DOHH2 (cell line): ENCODE data around the gene PSMD8.
A peak's percentile ranks its signal among the peaks of the same experiment; 100 is the strongest.

Experiments used
- H3F3A ChIP-seq: fragments of 200-600 bp; sonication (generic), shearing (Covaris generic); 2 replicates; pipeline ENCODE4 v1.6.0; 2016; ENCODE audit warnings: antibody characterized with exemption, mild to moderate bottlenecking; ENCODE audit not compliant: control insufficient read depth, insufficient read depth
- H3K27ac ChIP-seq: fragments of 200-600 bp; sonication (generic); 2 replicates; pipeline ENCODE4 v1.5.1; 2014; ENCODE audit warnings: low read depth, mild to moderate bottlenecking, low read length, moderate library complexity
- H3K27me3 ChIP-seq: fragments of 200-600 bp; sonication (generic); 2 replicates; pipeline ENCODE4 v1.6.1; 2014; ENCODE audit warnings: mild to moderate bottlenecking, low read length, mixed read lengths; ENCODE audit not compliant: control insufficient read depth
- H3K36me3 ChIP-seq: fragments of 200-600 bp; sonication (generic); 2 replicates; pipeline ENCODE4 v1.6.1; 2014; ENCODE audit warnings: mild to moderate bottlenecking, low read length, moderate library complexity, mixed read lengths; ENCODE audit not compliant: control insufficient read depth
- H3K4me1 ChIP-seq: fragments of 200-600 bp; sonication (generic); 2 replicates; pipeline ENCODE4 v1.6.1; 2014; ENCODE audit warnings: mild to moderate bottlenecking, low read length, mixed read lengths; ENCODE audit not compliant: control insufficient read depth
- H3K4me2 ChIP-seq: fragments of 200-600 bp; sonication (generic); 2 replicates; pipeline ENCODE4 v1.6.0; 2014; ENCODE audit warnings: mild to moderate bottlenecking, low read length, moderate library complexity
- H3K4me3 ChIP-seq: fragments of 200-600 bp; sonication (generic); 2 replicates; pipeline ENCODE4 v1.5.1; 2014; ENCODE audit warnings: mild to moderate bottlenecking, low read length, mixed read lengths
- H3K79me2 ChIP-seq: fragments of 200-600 bp; sonication (generic); 2 replicates; pipeline ENCODE4 v1.6.1; 2014; ENCODE audit warnings: mild to moderate bottlenecking, low read length, mixed read lengths; ENCODE audit not compliant: control insufficient read depth
- H3K9me2 ChIP-seq: fragments of 200-600 bp; sonication (generic); replicated peaks from 2 replicates; pipeline ENCODE4 v1.6.1; 2014; ENCODE audit warnings: mild to moderate bottlenecking, low read length, mixed read lengths; ENCODE audit not compliant: control insufficient read depth
- H3K9me3 ChIP-seq: fragments of 200-600 bp; sonication (generic); 2 replicates; pipeline ENCODE4 v1.6.1; 2014; ENCODE audit warnings: antibody characterized with exemption, low read length, mixed read lengths; ENCODE audit not compliant: control insufficient read depth, insufficient read depth
- H4K20me1 ChIP-seq: fragments of 200-600 bp; sonication (generic); 2 replicates; pipeline ENCODE4 v1.6.0; 2014; ENCODE audit warnings: low read depth, mild to moderate bottlenecking, antibody characterized with exemption, low read length, moderate library complexity; ENCODE audit not compliant: control insufficient read depth, insufficient read depth
- CTCF ChIP-seq: fragments of 200-600 bp; sonication (generic); IDR thresholded peaks from one replicate; pipeline ENCODE4 v1.5.1; 2014; ENCODE audit warnings: antibody characterized with exemption, mild to moderate bottlenecking, low read depth, low read length; ENCODE audit not compliant: poor library complexity, severe bottlenecking
- EZH2phosphoT487 ChIP-seq: fragments of 200-600 bp; sonication (generic); IDR thresholded peaks from 2 replicates; pipeline ENCODE4 v1.6.1; 2017; ENCODE audit warnings: borderline replicate concordance, mild to moderate bottlenecking, antibody characterized with exemption, low read length, moderate library complexity, mixed read lengths

PSMD8 gene

GRCh38 chr19:38373907-38374331, 452 bp upstream of the PSMD8 start:
- H3K4me2 ChIP-seq: peak overlapping the region; percentile 99
- H3K9me2 ChIP-seq: no peaks in the 10 kb centered on the region
- no peaks in the 10 kb centered on the region for H3F3A ChIP-seq
- no peaks in the 10 kb centered on the region; the same call in 1 of the 2 replicates for H4K20me1 ChIP-seq
- 0 out of 2 replicates have a peak overlapping the region, but pooled peaks have one; percentile 33 for H3K27ac ChIP-seq
- TF ChIP-seq EZH2phosphoT487 (no peak), CTCF (no peak)
- H3K27me3 ChIP-seq: no peaks in the 10 kb centered on the region; the same call in none of the 2 replicates
- H3K36me3 ChIP-seq: peaks cover 26% of the 10 kb centered on the region
- H3K4me1 ChIP-seq: peaks cover 18% of the 10 kb centered on the region
- peaks cover 36% of the 10 kb centered on the region for H3K79me2 ChIP-seq
- no peaks in the 10 kb centered on the region for H3K9me3 ChIP-seq
- H3K4me3 ChIP-seq: peak overlapping the region; percentile 96

GRCh38 chr19:38375098-38375493, 725 bp downstream of the PSMD8 start:
- Histone ChIP-seq H3K9me2 (no peaks in the 10 kb centered on the region), H3K4me1 (peaks cover 18% of the 10 kb centered on the region), H3K4me3 (peak overlapping the region; percentile 96), H3K79me2 (peaks cover 42% of the 10 kb centered on the region), H3K27ac (peak overlapping the region; percentile 56), H3K36me3 (peaks cover 34% of the 10 kb centered on the region), H3K9me3 (no peaks in the 10 kb centered on the region), H4K20me1 (no peaks in the 10 kb centered on the region; the same call in 1 of the 2 replicates), H3F3A (no peaks in the 10 kb centered on the region), H3K4me2 (peak overlapping the region; percentile 85), H3K27me3 (no peaks in the 10 kb centered on the region; the same call in none of the 2 replicates)
- TF ChIP-seq EZH2phosphoT487 (no peak), CTCF (no peak)

GRCh38 chr19:38375748-38376147, 1.4 kb downstream of the PSMD8 start:
- Histone ChIP-seq H3K9me3 (no peaks in the 10 kb centered on the region), H3K9me2 (no peaks in the 10 kb centered on the region), H3K4me2 (peak overlapping the region; percentile 85), H3K79me2 (peaks cover 42% of the 10 kb centered on the region), H3K27ac (no peak overlapping the region), H3K36me3 (peaks cover 39% of the 10 kb centered on the region), H4K20me1 (no peaks in the 10 kb centered on the region; the same call in 1 of the 2 replicates), H3K27me3 (no peaks in the 10 kb centered on the region; the same call in none of the 2 replicates), H3F3A (no peaks in the 10 kb centered on the region), H3K4me3 (peak overlapping the region; percentile 96), H3K4me1 (peaks cover 18% of the 10 kb centered on the region)
- TF ChIP-seq CTCF (no peak), EZH2phosphoT487 (no peak)

GRCh38 chr19:38376576-38376975, 2.2 kb downstream of the PSMD8 start:
- Histone ChIP-seq H3K4me2 (peak overlapping the region; percentile 85; the same call in 1 of the 2 replicates), H3K36me3 (peaks cover 47% of the 10 kb centered on the region), H3K27me3 (no peaks in the 10 kb centered on the region; the same call in 1 of the 2 replicates), H3K9me2 (no peaks in the 10 kb centered on the region), H3F3A (no peaks in the 10 kb centered on the region), H3K4me1 (peaks cover 18% of the 10 kb centered on the region), H3K9me3 (no peaks in the 10 kb centered on the region), H4K20me1 (no peaks in the 10 kb centered on the region; the same call in 1 of the 2 replicates), H3K27ac (no peak overlapping the region), H3K4me3 (no peak overlapping the region), H3K79me2 (peaks cover 42% of the 10 kb centered on the region)
- TF ChIP-seq EZH2phosphoT487: no peak
- no peak for TF ChIP-seq CTCF
